GM12878 (cell line): ENCODE results near the gene SRCAP. TPM values are rescaled to one million over a fixed set of nuclear protein-coding genes. Genes with fewer than 3 reads are reported as not detected.

Source experiments
- BACH1 ChIP-seq: fragments of 450-650 bp; IDR thresholded peaks from 2 replicates; pipeline ENCODE4 v1.6.1; 2017; ENCODE audit warnings: mild to moderate bottlenecking, borderline replicate concordance
- ESRRA ChIP-seq: IDR thresholded peaks from 2 replicates; pipeline ENCODE4 v1.6.1; 2012; ENCODE audit warnings: mild to moderate bottlenecking, low read length, improper control_type of control experiment
- HDGF ChIP-seq: fragments of 450-650 bp; IDR thresholded peaks from 2 replicates; pipeline ENCODE4 v1.6.1; 2016; ENCODE audit warnings: antibody characterized with exemption
- IKZF1 ChIP-seq: fragments of 450-650 bp; conservative IDR thresholded peaks from 2 replicates; pipeline ENCODE4 v1.6.1; 2017; ENCODE audit warnings: antibody characterized with exemption, mild to moderate bottlenecking
- JUNB ChIP-seq: IDR thresholded peaks from 2 replicates; pipeline ENCODE4 v1.6.1; 2016; ENCODE audit warnings: antibody characterized with exemption, mild to moderate bottlenecking
- MXI1 ChIP-seq: fragments of 150-350 bp; IDR thresholded peaks from 2 replicates; pipeline ENCODE4 v1.6.1; 2011; ENCODE audit warnings: low read depth, mild to moderate bottlenecking, inconsistent platforms, low read length, improper control_type of control experiment
- MYC ChIP-seq: IDR thresholded peaks from 2 replicates; pipeline ENCODE4 v1.6.1; 2011; ENCODE audit warnings: mild to moderate bottlenecking, low read length, moderate library complexity, inconsistent platforms; ENCODE audit not compliant: insufficient read depth, insufficient replicate concordance, insufficient read length, severe bottlenecking
- NBN ChIP-seq: fragments of 450-650 bp; IDR thresholded peaks from 2 replicates; pipeline ENCODE4 v1.6.1; 2016
- NFXL1 ChIP-seq: fragments of 450-650 bp; IDR thresholded peaks from 2 replicates; pipeline ENCODE4 v1.6.1; 2017; ENCODE audit warnings: antibody characterized with exemption, mild to moderate bottlenecking, borderline replicate concordance
- NKRF ChIP-seq: fragments of 450-650 bp; conservative IDR thresholded peaks from 2 replicates; pipeline ENCODE4 v1.6.1; 2017; ENCODE audit warnings: mild to moderate bottlenecking, moderate library complexity
- NR2F1 ChIP-seq: fragments of 450-650 bp; conservative IDR thresholded peaks from 2 replicates; pipeline ENCODE4 v1.6.1; 2017; ENCODE audit warnings: mild to moderate bottlenecking
- PAX8 ChIP-seq: fragments of 450-650 bp; IDR thresholded peaks from 2 replicates; pipeline ENCODE4 v1.6.1; 2017; ENCODE audit warnings: mild to moderate bottlenecking, moderate library complexity
- POLR2AphosphoS2 ChIP-seq: IDR thresholded peaks from 2 replicates; pipeline ENCODE4 v1.6.1; 2011; ENCODE audit warnings: low read depth, mild to moderate bottlenecking, low read length, improper control_type of control experiment, moderate library complexity
- RB1 ChIP-seq: fragments of 450-650 bp; formaldehyde crosslinking; IDR thresholded peaks from 2 replicates; pipeline ENCODE4 v1.6.1; 2017; ENCODE audit warnings: mild to moderate bottlenecking, borderline replicate concordance
- SMARCA5 ChIP-seq: fragments of 450-650 bp; IDR thresholded peaks from 2 replicates; pipeline ENCODE4 v1.6.1; 2017; ENCODE audit warnings: mild to moderate bottlenecking
- SRF ChIP-seq, 2 experiments: IDR thresholded peaks; 2 replicates each; pipeline ENCODE4 v1.6.1; 2011; ENCODE audit warnings: low read depth in 2 of 2, low read length in 2 of 2, mild to moderate bottlenecking in 1 of 2, moderate library complexity in 1 of 2
- SUZ12 ChIP-seq: fragments of 200-600 bp; sonication (generic); IDR thresholded peaks from one replicate; pipeline ENCODE4 v1.6.1; 2018; ENCODE audit warnings: antibody characterized with exemption, mild to moderate bottlenecking; ENCODE audit not compliant: unreplicated experiment
- TARDBP ChIP-seq: IDR thresholded peaks from 2 replicates; pipeline ENCODE4 v1.6.1; 2016; ENCODE audit warnings: borderline replicate concordance
- TCF3 ChIP-seq: IDR thresholded peaks from 2 replicates; pipeline ENCODE4 v1.6.1; 2012; ENCODE audit warnings: low read depth, mild to moderate bottlenecking, low read length, borderline replicate concordance; ENCODE audit not compliant: insufficient read depth
- ZBTB11 ChIP-seq: fragments of 450-650 bp; formaldehyde crosslinking; IDR thresholded peaks from 2 replicates; pipeline ENCODE4 v1.5.0; 2022; ENCODE audit warnings: mild to moderate bottlenecking, missing genetic modification characterization
- ZNF687 ChIP-seq: fragments of 450-650 bp; IDR thresholded peaks from 2 replicates; pipeline ENCODE4 v1.6.1; 2017; ENCODE audit warnings: mild to moderate bottlenecking, moderate library complexity
- polyA plus RNA-seq, 11 experiments: library from polyadenylated mRNA; depleted of rRNA in 4 of 11; unstranded in 6 of 11; stranded (reverse) in 5 of 11; fragments of >200 nt; fragmentation: Nextera tagmentation in 4 of 11; fragmentation: Illumina TruSeq in 1 of 11; extraction: Ambion mirVana in 4 of 11; extraction: Trizol in 1 of 11; gene quantifications; 1 replicate in 1 of 11; 2 replicates in 10 of 11; pipeline versions ENCODE4 v1.2.1 to v1.2.3, GENCODE V29; 2011 to 2016; ENCODE audit warnings: inconsistent platforms in 2 of 11, missing spikeins in 2 of 11, low read depth in 1 of 11
- total RNA-seq, 4 experiments: library from RNA; depleted of rRNA in 3 of 4; stranded (reverse); fragments of >200 nt in 3 of 4; fragmentation: Illumina TruSeq in 1 of 4; extraction: Trizol in 1 of 4; gene quantifications; 2 replicates each; pipeline versions ENCODE4 v1.2.1 to v1.2.3, GENCODE V29; 2013 to 2021

Gene SRCAP
- total and polyA plus RNA-seq, 10 of the 15 experiments (the other 5 are each of a cell fraction or from before 2014, with no cell fraction given) = 0.24 to 58.4 (median 11.6) TPM

GRCh38 chr16:30657866-30658730 is 40.9 kb upstream of the SRCAP start, which contains the start of gene FBRS (continued):
- TF ChIP-seq TARDBP (no peak), BACH1 (peak; percentile 99), MYC (peak; percentile 65), NR2F1 (peak; percentile 53), IKZF1 (peak; percentile 89), SUZ12 (no peak), SMARCA5 (peak; percentile 89), ZBTB11 (no peak), RB1 (peak; percentile 85), JUNB (no peak), NBN (peak; percentile 98), POLR2AphosphoS2 (peak; percentile 63; the same call in 1 of the 2 replicates), TCF3 (peak; percentile 26; the same call in 1 of the 2 replicates), SRF (IDR thresholded peaks at IDR 0.05; ENCODE audit: low read depth in 2 of 2, low read length in 2 of 2) (peak; percentile 94 to 97), NKRF (peak; percentile 89), PAX8 (no peak), MXI1 (peak; percentile 87), HDGF (peak; percentile 100), ZNF687 (peak; percentile 91), ESRRA (no peak; the same call in 1 of the 2 replicates), NFXL1 (0 out of 2 replicates have a peak, but pooled peaks have one; percentile 80)
